Prostate gland (tissue), 2 donors: Measurements from ENCODE around the gene PDE4DIP.
"Not testable (repeated sequence)": the region's sequence is repeated elsewhere in the genome, so short reads cannot be mapped to it uniquely, and the experiment has no call there.

Experiments
- POLR2A ChIP-seq: fragments of 450-650 bp; IDR thresholded peaks from one replicate; pipeline ENCODE4 v1.6.1; 2016; ENCODE audit warnings: antibody characterized with exemption, mild to moderate bottlenecking
- TF ChIP-seq, protein P1 (sequence below), 4 experiments: fragments of 200-600 bp in 2 of 4; fragments of 450-650 bp in 2 of 4; sonication (generic) in 2 of 4; IDR thresholded peaks; 1 replicate in 3 of 4; 2 replicates in 1 of 4; pipeline ENCODE4 v1.5.1; 2016 to 2019; ENCODE audit warnings: antibody characterized with exemption in 4 of 4, mild to moderate bottlenecking in 2 of 4, moderate library complexity in 2 of 4

- TF ChIP-seq, protein P1, sequence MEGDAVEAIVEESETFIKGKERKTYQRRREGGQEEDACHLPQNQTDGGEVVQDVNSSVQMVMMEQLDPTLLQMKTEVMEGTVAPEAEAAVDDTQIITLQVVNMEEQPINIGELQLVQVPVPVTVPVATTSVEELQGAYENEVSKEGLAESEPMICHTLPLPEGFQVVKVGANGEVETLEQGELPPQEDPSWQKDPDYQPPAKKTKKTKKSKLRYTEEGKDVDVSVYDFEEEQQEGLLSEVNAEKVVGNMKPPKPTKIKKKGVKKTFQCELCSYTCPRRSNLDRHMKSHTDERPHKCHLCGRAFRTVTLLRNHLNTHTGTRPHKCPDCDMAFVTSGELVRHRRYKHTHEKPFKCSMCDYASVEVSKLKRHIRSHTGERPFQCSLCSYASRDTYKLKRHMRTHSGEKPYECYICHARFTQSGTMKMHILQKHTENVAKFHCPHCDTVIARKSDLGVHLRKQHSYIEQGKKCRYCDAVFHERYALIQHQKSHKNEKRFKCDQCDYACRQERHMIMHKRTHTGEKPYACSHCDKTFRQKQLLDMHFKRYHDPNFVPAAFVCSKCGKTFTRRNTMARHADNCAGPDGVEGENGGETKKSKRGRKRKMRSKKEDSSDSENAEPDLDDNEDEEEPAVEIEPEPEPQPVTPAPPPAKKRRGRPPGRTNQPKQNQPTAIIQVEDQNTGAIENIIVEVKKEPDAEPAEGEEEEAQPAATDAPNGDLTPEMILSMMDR (IDR thresholded peaks at IDR 0.05): not testable (repeated sequence)
- TF ChIP-seq POLR2A: not testable (repeated sequence)
Measured at GRCh38 chr1:148935381-148936002, 91.3 kb downstream of the PDE4DIP start.
